ENCODE data around the gene TUFM. TPM values are rescaled to one million over a fixed set of nuclear protein-coding genes. Genes with fewer than 3 reads are reported as not detected.

TUFM gene
- total RNA-seq, 5 donors from 2014 or later (not counting 1 experiment from before 2014, with no cell fraction given): 90.2 to 131 (median 105) TPM

GRCh38 chr16:28844226-28844885 is 1.8 kb downstream of the TUFM start:
- H3K27ac Mint-ChIP-seq: peak overlapping the region in 1 of 2 donors; percentile 39
- peak overlapping the region; percentile 93 to 95 (median 94) for H3K4me3 Mint-ChIP-seq
- DNase-seq: no peak
- POLR2A ChIA-PET: interaction anchor here in 1 of 2 donors (0.5 to 0.6 kb wide), 3 partner anchors 12 to 16 kb away, joined by 5 to 16 read pairs (median 6); no protein-coding TSS in a partner anchor
- Histone ChIP-seq H3K4me1 (ENCODE audit: control insufficient read depth in 1 of 2, extremely low read depth in 1 of 2, insufficient read depth in 2 of 2, low read length in 2 of 2) (peaks cover 14 to 29% of the 10 kb centered on the region in 2 experiments), H3K27ac (ENCODE audit: low read length) (no peak overlapping the region), H3K27me3 (replicated peaks in 1 of 2; ENCODE audit: control insufficient read depth in 2 of 2, extremely low read depth in 1 of 2, insufficient read depth in 2 of 2, low read length in 1 of 2) (no peaks in the 10 kb centered on the region), H3K9me3 (no peaks in the 10 kb centered on the region), H3K4me3 (ENCODE audit: control insufficient read depth in 1 of 2, extremely low read depth in 1 of 2, low read length in 1 of 2) (no peak overlapping the region), H3K36me3 (ENCODE audit: control insufficient read depth in 2 of 2, extremely low read depth in 1 of 2, insufficient read depth in 1 of 2, low read length in 1 of 2) (peaks cover 12 to 32% of the 10 kb centered on the region in 2 donors)
- WGBS (ENCODE audit: insufficient coverage): 95% methylated on average over 19 of the region's 19 CpGs
- no peaks in the 10 kb centered on the region for H3K9me3 Mint-ChIP-seq
- peaks cover 20 to 37% (median 30%) of the 10 kb centered on the region in 3 donors for H3K4me1 Mint-ChIP-seq
- no peak for ATAC-seq (replicated peaks in 1 of 4)
- CTCF ChIA-PET: no interaction called here
- H3K27me3 Mint-ChIP-seq: no peaks in the 10 kb centered on the region
- peaks cover 10% of the 10 kb centered on the region for H3K36me3 Mint-ChIP-seq

- H3K36me3 Mint-ChIP-seq: peaks cover 10% of the 10 kb centered on the region
These were observed 2.4 kb downstream of the TUFM start for GRCh38 chr16:28843766-28844165.

GRCh38 chr16:28842696-28843095 is 3.5 kb downstream of the TUFM start:
- POLR2A ChIA-PET: interaction anchor here in 1 of 2 donors (0.9 kb wide), 1 partner anchor 13 kb away, joined by 3 read pairs; no protein-coding TSS in a partner anchor
- Histone ChIP-seq H3K27me3 (replicated peaks in 1 of 2; ENCODE audit: control insufficient read depth in 2 of 2, extremely low read depth in 1 of 2, insufficient read depth in 2 of 2, low read length in 1 of 2) (no peaks in the 10 kb centered on the region), H3K4me3 (ENCODE audit: control insufficient read depth in 1 of 2, extremely low read depth in 1 of 2, low read length in 1 of 2) (no peak overlapping the region), H3K27ac (ENCODE audit: low read length) (no peak overlapping the region), H3K36me3 (ENCODE audit: control insufficient read depth in 2 of 2, extremely low read depth in 1 of 2, insufficient read depth in 1 of 2, low read length in 1 of 2) (peaks cover 12 to 40% of the 10 kb centered on the region in 2 donors), H3K4me1 (ENCODE audit: control insufficient read depth in 1 of 2, extremely low read depth in 1 of 2, insufficient read depth in 2 of 2, low read length in 2 of 2) (peaks cover 14 to 26% of the 10 kb centered on the region in 2 experiments), H3K9me3 (no peaks in the 10 kb centered on the region)
- H3K4me1 Mint-ChIP-seq: peaks cover 25 to 34% (median 30%) of the 10 kb centered on the region in 3 donors
- WGBS (ENCODE audit: insufficient coverage): 100% methylated on average over 1 of the region's 7 CpGs
- DNase-seq (no peak), ATAC-seq (replicated peaks in 1 of 4) (no peak)
- no peak overlapping the region for H3K4me3 Mint-ChIP-seq
- peaks cover 14% of the 10 kb centered on the region for H3K36me3 Mint-ChIP-seq
- H3K27me3 Mint-ChIP-seq: no peaks in the 10 kb centered on the region
- CTCF ChIA-PET: no interaction called here
- peak overlapping the region; percentile 15 to 25 for H3K27ac Mint-ChIP-seq
- no peaks in the 10 kb centered on the region for H3K9me3 Mint-ChIP-seq

More at GRCh38 chr16:28843766-28844165, 2.4 kb downstream of the TUFM start:
- ChIA-PET CTCF (no interaction called here), POLR2A (no interaction called here)
- Histone ChIP-seq H3K27me3 (replicated peaks in 1 of 2; ENCODE audit: control insufficient read depth in 2 of 2, extremely low read depth in 1 of 2, insufficient read depth in 2 of 2, low read length in 1 of 2) (no peaks in the 10 kb centered on the region), H3K4me3 (ENCODE audit: control insufficient read depth in 1 of 2, extremely low read depth in 1 of 2, low read length in 1 of 2) (no peak overlapping the region), H3K4me1 (ENCODE audit: control insufficient read depth in 1 of 2, extremely low read depth in 1 of 2, insufficient read depth in 2 of 2, low read length in 2 of 2) (peaks cover 14 to 29% of the 10 kb centered on the region in 2 experiments), H3K9me3 (no peaks in the 10 kb centered on the region), H3K36me3 (ENCODE audit: control insufficient read depth in 2 of 2, extremely low read depth in 1 of 2, insufficient read depth in 1 of 2, low read length in 1 of 2) (peaks cover 12 to 32% of the 10 kb centered on the region in 2 donors), H3K27ac (ENCODE audit: low read length) (no peak overlapping the region)
- 100% methylated on average over 9 of the region's 12 CpGs for WGBS (ENCODE audit: insufficient coverage)
- no peak overlapping the region for H3K27ac Mint-ChIP-seq
- H3K9me3 Mint-ChIP-seq: no peaks in the 10 kb centered on the region
- peaks cover 20 to 34% (median 30%) of the 10 kb centered on the region in 3 donors for H3K4me1 Mint-ChIP-seq
- peak overlapping the region in 1 of 3 donors; percentile 95 for H3K4me3 Mint-ChIP-seq
- ATAC-seq (replicated peaks in 1 of 4) (no peak), DNase-seq (no peak)
- no peaks in the 10 kb centered on the region for H3K27me3 Mint-ChIP-seq

- H3K9me3 ChIP-seq: no peaks in the 10 kb centered on the region
- Mint-ChIP-seq H3K27ac (peak overlapping the region; percentile 17 to 62), H3K27me3 (no peaks in the 10 kb centered on the region), H3K9me3 (no peaks in the 10 kb centered on the region), H3K4me3 (no peak overlapping the region), H3K4me1 (peaks cover 8 to 12% (median 10%) of the 10 kb centered on the region in 3 donors), H3K36me3 (peaks cover 14% of the 10 kb centered on the region)
- ChIA-PET POLR2A (no interaction called here), CTCF (no interaction called here)
- H3K4me1 ChIP-seq (ENCODE audit: control insufficient read depth in 1 of 2, extremely low read depth in 1 of 2, insufficient read depth in 2 of 2, low read length in 2 of 2): peaks cover 2 to 4% of the 10 kb centered on the region in 2 experiments
- WGBS (ENCODE audit: insufficient coverage): 0% methylated on average over 1 of the region's 1 CpG
- no peaks in the 10 kb centered on the region for H3K27me3 ChIP-seq (replicated peaks in 1 of 2; ENCODE audit: control insufficient read depth in 2 of 2, extremely low read depth in 1 of 2, insufficient read depth in 2 of 2, low read length in 1 of 2)
- H3K36me3 ChIP-seq (ENCODE audit: control insufficient read depth in 2 of 2, extremely low read depth in 1 of 2, insufficient read depth in 1 of 2, low read length in 1 of 2): peaks cover 16 to 62% of the 10 kb centered on the region in 2 donors
- ATAC-seq (replicated peaks in 1 of 4): no peak
- H3K4me3 ChIP-seq (ENCODE audit: control insufficient read depth in 1 of 2, extremely low read depth in 1 of 2, low read length in 1 of 2): no peak overlapping the region
- H3K27ac ChIP-seq (ENCODE audit: low read length): no peak overlapping the region
- no peak for DNase-seq
These were observed 6.2 kb downstream of the TUFM start for GRCh38 chr16:28839899-28840298.

- DNase-seq (no peak), ATAC-seq (replicated peaks in 1 of 4) (no peak)
- Mint-ChIP-seq H3K4me1 (peaks cover 2 to 6% (median 2%) of the 10 kb centered on the region in 3 donors), H3K36me3 (peaks cover 19% of the 10 kb centered on the region), H3K9me3 (no peaks in the 10 kb centered on the region), H3K27me3 (no peaks in the 10 kb centered on the region), H3K4me3 (no peak overlapping the region), H3K27ac (peak overlapping the region in 1 of 2 donors; percentile 4)
- CTCF ChIA-PET: no interaction called here
- Histone ChIP-seq H3K27me3 (replicated peaks in 1 of 2; ENCODE audit: control insufficient read depth in 2 of 2, extremely low read depth in 1 of 2, insufficient read depth in 2 of 2, low read length in 1 of 2) (no peaks in the 10 kb centered on the region), H3K27ac (ENCODE audit: low read length) (no peak overlapping the region), H3K4me3 (ENCODE audit: control insufficient read depth in 1 of 2, extremely low read depth in 1 of 2, low read length in 1 of 2) (no peak overlapping the region), H3K4me1 (ENCODE audit: control insufficient read depth in 1 of 2, extremely low read depth in 1 of 2, insufficient read depth in 2 of 2, low read length in 2 of 2) (no peaks in the 10 kb centered on the region), H3K36me3 (ENCODE audit: control insufficient read depth in 2 of 2, extremely low read depth in 1 of 2, insufficient read depth in 1 of 2, low read length in 1 of 2) (peaks cover 14 to 62% of the 10 kb centered on the region in 2 donors), H3K9me3 (no peaks in the 10 kb centered on the region)
- POLR2A ChIA-PET: interaction anchor here in 1 of 2 donors (0.6 kb wide), 1 partner anchor 280 kb away, joined by 6 read pairs; no protein-coding TSS in a partner anchor
- WGBS (ENCODE audit: insufficient coverage): 93% methylated on average over 9 of the region's 14 CpGs
These were observed 7.0 kb downstream of the TUFM start for GRCh38 chr16:28839004-28839639.

- Histone ChIP-seq H3K4me1 (ENCODE audit: control insufficient read depth in 1 of 2, extremely low read depth in 1 of 2, insufficient read depth in 2 of 2, low read length in 2 of 2) (no peaks in the 10 kb centered on the region), H3K36me3 (ENCODE audit: control insufficient read depth in 2 of 2, extremely low read depth in 1 of 2, insufficient read depth in 1 of 2, low read length in 1 of 2) (peaks cover 9 to 62% of the 10 kb centered on the region in 2 donors), H3K27me3 (replicated peaks in 1 of 2; ENCODE audit: control insufficient read depth in 2 of 2, extremely low read depth in 1 of 2, insufficient read depth in 2 of 2, low read length in 1 of 2) (no peaks in the 10 kb centered on the region), H3K9me3 (no peaks in the 10 kb centered on the region), H3K4me3 (ENCODE audit: control insufficient read depth in 1 of 2, extremely low read depth in 1 of 2, low read length in 1 of 2) (no peak overlapping the region), H3K27ac (ENCODE audit: low read length) (no peak overlapping the region)
- POLR2A ChIA-PET: interaction anchor here in 1 of 2 donors (0.6 kb wide), 1 partner anchor 279 kb away, joined by 6 read pairs; no protein-coding TSS in a partner anchor
- WGBS (ENCODE audit: insufficient coverage): 100% methylated on average over 1 of the region's 1 CpG
- H3K4me3 Mint-ChIP-seq: no peak overlapping the region
- H3K27me3 Mint-ChIP-seq: no peaks in the 10 kb centered on the region
- H3K4me1 Mint-ChIP-seq: peaks cover 1 to 6% (median 4%) of the 10 kb centered on the region in 3 donors
- H3K36me3 Mint-ChIP-seq: peaks cover 25% of the 10 kb centered on the region
- CTCF ChIA-PET: no interaction called here
- H3K9me3 Mint-ChIP-seq: no peaks in the 10 kb centered on the region
- no peak overlapping the region for H3K27ac Mint-ChIP-seq
- no peak for ATAC-seq (replicated peaks in 1 of 4)
- no peak for DNase-seq
These were observed 7.6 kb downstream of the TUFM start for GRCh38 chr16:28838558-28838918.

Measured in T-cell (primary cell).